OCI-LY1 (cell line): ENCODE results near the gene ITM2B.

Source experiments
- CTCF ChIP-seq: fragments of 200-600 bp; sonication (generic), shearing (Covaris generic); IDR thresholded peaks from 2 replicates; pipeline ENCODE4 v1.5.1; 2017; ENCODE audit warnings: mild to moderate bottlenecking, antibody characterized with exemption, low read length, moderate library complexity, mixed read lengths
- EZH2 ChIP-seq: fragments of 200-600 bp; sonication (generic), shearing (Covaris generic); IDR thresholded peaks from 2 replicates; pipeline ENCODE4 v1.8.0; 2017; ENCODE audit warnings: borderline replicate concordance, mixed run types, mild to moderate bottlenecking, antibody characterized with exemption, low read length, moderate library complexity, mixed read lengths

- TF ChIP-seq CTCF (no peak), EZH2 (no peak)
Measured at GRCh38 chr13:48273346-48273745, 40.3 kb downstream of the ITM2B start.
